ENCODE results near the gene CNGA4.
A peak's percentile ranks its signal among the peaks of the same experiment; 100 is the strongest.
"Not testable (repeated sequence)": the region's sequence is repeated elsewhere in the genome, so short reads cannot be mapped to it uniquely, and the experiment has no call there.

Gene CNGA4

GRCh38 chr11:6225024-6225423 lies 13.9 kb upstream of the CNGA4 start:
- DNase-seq (ENCODE audit: low read depth in 4 of 4, low spot score in 1 of 4): no peak

- no peak for DNase-seq (ENCODE audit: low read depth in 4 of 4, low spot score in 1 of 4)
Measured at GRCh38 chr11:6225896-6226295, 13.0 kb upstream of the CNGA4 start.

GRCh38 chr11:6228520-6228919 lies 10.4 kb upstream of the CNGA4 start:
- no peak for DNase-seq (ENCODE audit: low read depth in 4 of 4, low spot score in 1 of 4)

GRCh38 chr11:6229911-6230310 lies 9.0 kb upstream of the CNGA4 start:
- DNase-seq (ENCODE audit: low read depth in 4 of 4, low spot score in 1 of 4): no peak

GRCh38 chr11:6232899-6233298 lies 6.0 kb upstream of the CNGA4 start:
- no peak for DNase-seq (ENCODE audit: low read depth in 4 of 4, low spot score in 1 of 4)

- no peak for DNase-seq (ENCODE audit: low read depth in 4 of 4, low spot score in 1 of 4)
Measured at GRCh38 chr11:6233984-6234386, 4.9 kb upstream of the CNGA4 start.

- peak; percentile 94 to 99 (median 98) for DNase-seq (ENCODE audit: low read depth in 4 of 4, low spot score in 1 of 4)
Measured at GRCh38 chr11:6234387-6235107, 4.3 kb upstream of the CNGA4 start, which contains the start of gene FHIP1B. FHIP1B (minus strand) TSS chr11:6234636; CDS start chr11:6224516, 10,120 bp downstream.

GRCh38 chr11:6237266-6237665 lies 1.6 kb upstream of the CNGA4 start:
- DNase-seq (ENCODE audit: low read depth in 4 of 4, low spot score in 1 of 4): no peak

GRCh38 chr11:6237761-6238302 lies 1.1 kb upstream of the CNGA4 start:
- no peak for DNase-seq (ENCODE audit: low read depth in 4 of 4, low spot score in 1 of 4)

GRCh38 chr11:6240139-6240538 lies 1.2 kb downstream of the CNGA4 start:
- DNase-seq (ENCODE audit: low read depth in 4 of 4, low spot score in 1 of 4): no peak

GRCh38 chr11:6240781-6241180 lies 1.9 kb downstream of the CNGA4 start:
- no peak for DNase-seq (ENCODE audit: low read depth in 4 of 4, low spot score in 1 of 4)

GRCh38 chr11:6241316-6241715 lies 2.4 kb downstream of the CNGA4 start:
- DNase-seq (ENCODE audit: low read depth in 4 of 4, low spot score in 1 of 4): no peak

GRCh38 chr11:6245536-6245935 lies 6.6 kb downstream of the CNGA4 start:
- no peak for DNase-seq (ENCODE audit: low read depth in 4 of 4, low spot score in 1 of 4)

GRCh38 chr11:6248248-6248647 lies 9.4 kb downstream of the CNGA4 start:
- no peak for DNase-seq (ENCODE audit: low read depth in 4 of 4, low spot score in 1 of 4)

GRCh38 chr11:6248897-6249296 lies 10.0 kb downstream of the CNGA4 start:
- DNase-seq (ENCODE audit: low read depth in 4 of 4, low spot score in 1 of 4): not testable (repeated sequence)

GRCh38 chr11:6249770-6250555 lies 11.1 kb downstream of the CNGA4 start:
- no peak for DNase-seq (ENCODE audit: low read depth in 4 of 4, low spot score in 1 of 4)

- DNase-seq (ENCODE audit: low read depth in 4 of 4, low spot score in 1 of 4): peak in 2 of 4 experiments; percentile 24 to 39
Measured at GRCh38 chr11:6251120-6251733, 12.3 kb downstream of the CNGA4 start.

GRCh38 chr11:6251990-6252473 lies 13.1 kb downstream of the CNGA4 start:
- DNase-seq (ENCODE audit: low read depth in 4 of 4, low spot score in 1 of 4): no peak

- DNase-seq (ENCODE audit: low read depth in 4 of 4, low spot score in 1 of 4): no peak
Measured at GRCh38 chr11:6253197-6253596, 14.3 kb downstream of the CNGA4 start.

GRCh38 chr11:6258141-6258540 lies 19.3 kb downstream of the CNGA4 start:
- DNase-seq (ENCODE audit: low read depth in 4 of 4, low spot score in 1 of 4): no peak

- no peak for DNase-seq (ENCODE audit: low read depth in 4 of 4, low spot score in 1 of 4)
Measured at GRCh38 chr11:6258571-6259081, 19.7 kb downstream of the CNGA4 start.

All from stimulated activated CD4-positive, alpha-beta T cell treated with anti-CD3 and anti-CD28 coated beads, Interleukin-1b, Interleukin-23, amount 100 ng/mL, for 24 hours (primary cell).